Measurements from ENCODE around the gene THNSL1.

DNA sequence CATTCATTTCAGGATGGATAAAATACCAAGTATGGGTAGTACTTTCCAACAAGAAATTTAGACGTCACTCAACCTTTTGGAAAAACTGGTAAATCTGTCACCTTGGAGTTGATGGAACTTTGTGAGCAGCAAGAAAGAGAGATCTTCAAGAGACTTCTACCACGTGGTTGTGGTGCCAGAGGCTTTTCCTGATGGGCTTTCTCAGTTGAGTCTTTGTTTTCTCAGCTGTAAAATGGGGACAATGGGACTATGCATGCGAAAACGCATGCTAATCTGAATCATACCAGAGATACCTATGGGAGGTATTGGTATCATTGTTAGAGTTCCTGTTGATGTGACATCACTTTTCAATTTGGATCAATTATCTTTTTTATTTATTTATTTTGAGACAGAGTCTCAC is 59.4 kb downstream of the THNSL1 start:
- TF ChIP-seq, protein P1, sequence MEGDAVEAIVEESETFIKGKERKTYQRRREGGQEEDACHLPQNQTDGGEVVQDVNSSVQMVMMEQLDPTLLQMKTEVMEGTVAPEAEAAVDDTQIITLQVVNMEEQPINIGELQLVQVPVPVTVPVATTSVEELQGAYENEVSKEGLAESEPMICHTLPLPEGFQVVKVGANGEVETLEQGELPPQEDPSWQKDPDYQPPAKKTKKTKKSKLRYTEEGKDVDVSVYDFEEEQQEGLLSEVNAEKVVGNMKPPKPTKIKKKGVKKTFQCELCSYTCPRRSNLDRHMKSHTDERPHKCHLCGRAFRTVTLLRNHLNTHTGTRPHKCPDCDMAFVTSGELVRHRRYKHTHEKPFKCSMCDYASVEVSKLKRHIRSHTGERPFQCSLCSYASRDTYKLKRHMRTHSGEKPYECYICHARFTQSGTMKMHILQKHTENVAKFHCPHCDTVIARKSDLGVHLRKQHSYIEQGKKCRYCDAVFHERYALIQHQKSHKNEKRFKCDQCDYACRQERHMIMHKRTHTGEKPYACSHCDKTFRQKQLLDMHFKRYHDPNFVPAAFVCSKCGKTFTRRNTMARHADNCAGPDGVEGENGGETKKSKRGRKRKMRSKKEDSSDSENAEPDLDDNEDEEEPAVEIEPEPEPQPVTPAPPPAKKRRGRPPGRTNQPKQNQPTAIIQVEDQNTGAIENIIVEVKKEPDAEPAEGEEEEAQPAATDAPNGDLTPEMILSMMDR (IDR thresholded peaks at IDR 0.05), result no peak
- TF ChIP-seq POLR2A (IDR thresholded peaks at IDR 0.05) (no peak), POLR2AphosphoS5 (IDR thresholded peaks at IDR 0.05; ENCODE audit: insufficient read depth in 1 of 2, low read depth in 1 of 2) (no peak)

Data from vagina (tissue), 2 donors.